GM23338 (cell line): ENCODE data around the gene MEIS3. TPM values are rescaled to one million over a fixed set of nuclear protein-coding genes. Genes with fewer than 3 reads are reported as not detected.
"Not testable (repeated sequence)": the region's sequence is repeated elsewhere in the genome, so short reads cannot be mapped to it uniquely, and the experiment has no call there.

Source experiments
- ATAC-seq: fragments of 200-7000 bp; cut with Tn5 transposase; 3 replicates; pipeline ENCODE4 v1.9.1; 2020
- DNase-seq: peaks from one replicate; pipeline ENCODE4 v3.0.0-alpha.2; 2015; ENCODE audit warnings: low spot score
- H2AFZ ChIP-seq: fragments of 200-600 bp; sonication (generic); 2 replicates; pipeline ENCODE4 v1.8.0; 2016; ENCODE audit warnings: antibody characterized with exemption, mild to moderate bottlenecking, moderate library complexity
- H3F3A ChIP-seq: fragments of 200-600 bp; sonication (generic); replicated peaks from 2 replicates; pipeline ENCODE4 v1.8.0; 2017; ENCODE audit warnings: antibody characterized with exemption, mixed run types, low read depth
- H3K27ac ChIP-seq: fragments of 200-600 bp; sonication (generic); 2 replicates; pipeline ENCODE4 v1.6.1; 2016; ENCODE audit warnings: low read depth
- H3K27me3 ChIP-seq: fragments of 200-600 bp; sonication (generic); 2 replicates; pipeline ENCODE4 v1.8.0; 2016; ENCODE audit warnings: mild to moderate bottlenecking, mixed run types, moderate library complexity; ENCODE audit not compliant: insufficient read depth
- H3K36me3 ChIP-seq: fragments of 200-600 bp; sonication (generic); 2 replicates; pipeline ENCODE4 v1.8.0; 2016; ENCODE audit warnings: mild to moderate bottlenecking; ENCODE audit not compliant: insufficient read depth
- H3K4me1 ChIP-seq: fragments of 200-600 bp; sonication (generic); 2 replicates; pipeline ENCODE4 v1.8.0; 2016; ENCODE audit warnings: mild to moderate bottlenecking, moderate library complexity; ENCODE audit not compliant: insufficient read depth
- H3K4me2 ChIP-seq: fragments of 200-600 bp; sonication (generic); 2 replicates; pipeline ENCODE4 v1.7.1; 2017; ENCODE audit warnings: mixed run types
- H3K4me3 ChIP-seq: fragments of 200-600 bp; sonication (generic); 2 replicates; pipeline ENCODE4 v1.6.1; 2016; ENCODE audit warnings: mixed run types
- H3K79me2 ChIP-seq: fragments of 200-600 bp; sonication (generic); replicated peaks from 2 replicates; pipeline ENCODE4 v1.8.0; 2017; ENCODE audit warnings: mild to moderate bottlenecking; ENCODE audit not compliant: insufficient read depth
- H3K9me2 ChIP-seq: fragments of 200-600 bp; sonication (generic); 2 replicates; pipeline ENCODE4 v1.8.0; 2017; ENCODE audit not compliant: insufficient read depth
- H4K20me1 ChIP-seq: fragments of 200-600 bp; sonication (generic); replicated peaks from 2 replicates; pipeline ENCODE4 v1.8.0; 2017; ENCODE audit warnings: mild to moderate bottlenecking; ENCODE audit not compliant: insufficient read depth
- H3K27ac Mint-ChIP-seq: 2 replicates; pipeline ENCODE4 v1.8.0; 2020; ENCODE audit warnings: inconsistent platforms, mild to moderate bottlenecking, moderate library complexity, mixed read lengths
- H3K27me3 Mint-ChIP-seq: 3 replicates; pipeline ENCODE4 v1.8.0; 2022; ENCODE audit warnings: low read depth, mild to moderate bottlenecking, moderate library complexity, mixed read lengths, inconsistent platforms; ENCODE audit not compliant: insufficient read depth, poor library complexity
- H3K36me3 Mint-ChIP-seq: 3 replicates; pipeline ENCODE4 v1.8.0; 2021; ENCODE audit warnings: low read depth, mild to moderate bottlenecking, inconsistent platforms, moderate library complexity, mixed read lengths
- H3K4me1 Mint-ChIP-seq: 3 replicates; pipeline ENCODE4 v1.8.0; 2020; ENCODE audit warnings: mild to moderate bottlenecking, inconsistent platforms, mixed read lengths
- H3K4me3 Mint-ChIP-seq: 3 replicates; pipeline ENCODE4 v1.8.0; 2021; ENCODE audit warnings: moderate library complexity, mild to moderate bottlenecking, inconsistent platforms, mixed read lengths
- H3K9me3 Mint-ChIP-seq: 3 replicates; pipeline ENCODE4 v1.8.0; 2020; ENCODE audit warnings: moderate library complexity, mild to moderate bottlenecking, inconsistent platforms, mixed read lengths
- CTCF ChIP-seq, 2 experiments: fragments of 200-600 bp in 1 of 2; sonication (generic) in 1 of 2; conservative IDR thresholded peaks; 2 replicates each; pipeline versions ENCODE4 v1.5.1 to v1.6.1; 2016 to 2017; ENCODE audit warnings: antibody characterized with exemption in 2 of 2, low read depth in 2 of 2, mild to moderate bottlenecking in 2 of 2, moderate library complexity in 1 of 2
- ETS1 ChIP-seq: IDR thresholded peaks from 2 replicates; pipeline ENCODE4 v1.6.1; 2016; ENCODE audit warnings: antibody characterized with exemption
- EZH2 ChIP-seq: fragments of 200-600 bp; sonication (generic); IDR thresholded peaks from one replicate; pipeline ENCODE4 v1.8.0; 2017; ENCODE audit warnings: antibody characterized with exemption, mild to moderate bottlenecking, low read depth; ENCODE audit not compliant: unreplicated experiment
- EZH2phosphoT487 ChIP-seq: fragments of 200-600 bp; sonication (generic); IDR thresholded peaks from one replicate; pipeline ENCODE4 v1.8.1; 2018; ENCODE audit warnings: antibody characterized with exemption; ENCODE audit not compliant: unreplicated experiment
- JUNB ChIP-seq: IDR thresholded peaks from one replicate; pipeline ENCODE4 v1.6.1; 2016; ENCODE audit warnings: antibody characterized with exemption; ENCODE audit not compliant: unreplicated experiment
- POLR2AphosphoS5 ChIP-seq: IDR thresholded peaks from 2 replicates; pipeline ENCODE4 v1.6.1; 2016; ENCODE audit warnings: antibody characterized with exemption, low read depth
- STAT1 ChIP-seq: IDR thresholded peaks from one replicate; pipeline ENCODE4 v1.6.1; 2016; ENCODE audit warnings: antibody characterized with exemption; ENCODE audit not compliant: unreplicated experiment
- ZNF114 ChIP-seq: fragments of 250-450 bp; sonication (Bioruptor Pico); IDR thresholded peaks from 2 replicates; pipeline ENCODE4 v1.5.0; 2020; ENCODE audit warnings: mild to moderate bottlenecking, moderate library complexity
- ZNF331 ChIP-seq: fragments of 250-450 bp; sonication (Bioruptor Pico); IDR thresholded peaks from 2 replicates; pipeline ENCODE4 v1.5.0; 2020; ENCODE audit warnings: low read depth, mild to moderate bottlenecking, moderate library complexity
- polyA plus RNA-seq: library from polyadenylated mRNA; unstranded; fragments of >200 nt; fragmentation: Nextera tagmentation; extraction: Ambion mirVana; gene quantifications from 2 replicates; pipeline ENCODE4 v1.2.1, GENCODE V29; 2016
- total RNA-seq: library from RNA; depleted of rRNA; stranded (reverse); fragments of >200 nt; shearing (Covaris generic); gene quantifications from 2 replicates; pipeline ENCODE4 v1.2.3, GENCODE V29; 2014

Gene MEIS3
- total and polyA plus RNA-seq, 2 experiments from 2014 or later, result 20.6 to 33.7 TPM

- TF ChIP-seq EZH2 (no peak), STAT1 (no peak), POLR2AphosphoS5 (no peak), ZNF114 (no peak), EZH2phosphoT487 (no peak), ETS1 (no peak), CTCF (conservative IDR thresholded peaks at IDR 0.05; ENCODE audit: low read depth in 2 of 2) (no peak), JUNB (no peak)
These were observed 49.2 kb downstream of the MEIS3 start (continued) for GRCh38 chr19:47370045-47370611.

GRCh38 chr19:47365455-47365854 lies 53.9 kb downstream of the MEIS3 start:
- not testable (repeated sequence) for H3K4me3 Mint-ChIP-seq, H3K27ac ChIP-seq, H3F3A ChIP-seq, H3K4me1 ChIP-seq, H3K4me2 ChIP-seq, H3K4me1 Mint-ChIP-seq, H3K79me2 ChIP-seq, H3K27me3 Mint-ChIP-seq, H3K9me3 Mint-ChIP-seq, H4K20me1 ChIP-seq, H3K27me3 ChIP-seq, H2AFZ ChIP-seq, H3K9me2 ChIP-seq, H3K4me3 ChIP-seq, ATAC-seq, H3K27ac Mint-ChIP-seq, DNase-seq
- peaks cover 79% of the 10 kb centered on the region for H3K36me3 Mint-ChIP-seq
- peaks cover 41% of the 10 kb centered on the region for H3K36me3 ChIP-seq

- H3K27ac Mint-ChIP-seq, result no peak overlapping the region
- no peaks in the 10 kb centered on the region for H3K27me3 Mint-ChIP-seq
- no peak overlapping the region for H3K4me2 ChIP-seq
- no peaks in the 10 kb centered on the region for H3K27me3 ChIP-seq
- H3K36me3 Mint-ChIP-seq, result peaks cover 79% of the 10 kb centered on the region
- no peak overlapping the region for H2AFZ ChIP-seq
- no peaks in the 10 kb centered on the region for H3K4me1 ChIP-seq
- peak; percentile 81 for ATAC-seq
- H3K9me3 Mint-ChIP-seq, result no peaks in the 10 kb centered on the region
- H3K79me2 ChIP-seq, result no peaks in the 10 kb centered on the region
- no peaks in the 10 kb centered on the region for H3K4me1 Mint-ChIP-seq
- H3K27ac ChIP-seq, result no peak overlapping the region
- peak; percentile 58 for DNase-seq
- no peak overlapping the region for H3K4me3 Mint-ChIP-seq
- no peaks in the 10 kb centered on the region for H3K9me2 ChIP-seq
- H3K36me3 ChIP-seq, result peaks cover 47% of the 10 kb centered on the region
- peaks cover under 1% of the 10 kb centered on the region; the same call in 1 of the 2 replicates for H4K20me1 ChIP-seq
- H3K4me3 ChIP-seq, result no peak overlapping the region
- H3F3A ChIP-seq, result no peaks in the 10 kb centered on the region; the same call in 1 of the 2 replicates
- TF ChIP-seq ZNF331 (CRISPR knock-in tag) (no peak), ETS1 (no peak), ZNF114 (no peak), STAT1 (no peak)
These were observed 55.4 kb downstream of the MEIS3 start for GRCh38 chr19:47363758-47364531.
